IMR-90 (cell line): ENCODE data around the gene CEP20. TPM values are rescaled to one million over a fixed set of nuclear protein-coding genes. Genes with fewer than 3 reads are reported as not detected.

Source experiments
- ATAC-seq: fragments of 200-7000 bp; cut with Tn5 transposase; 2 replicates; pipeline ENCODE4 v1.9.1; 2020; ENCODE audit warnings: low read depth, mild to moderate bottlenecking, moderate library complexity
- BruUV-seq: library from RNA; stranded (reverse); fragments of 400-500 nt; replicated peaks from 2 replicates; lab custom pipeline; 2021; lab: Mats Ljungman, UMichigan
- CTCF ChIA-PET: fragments of 300-600 bp; formaldehyde crosslinking; extraction: SDS; loops from one replicate; lab custom pipeline; 2021; ENCODE audit warnings: antibody characterized with exemption; lab: Yijun Ruan, JAX
- POLR2A ChIA-PET: fragments of 300-600 bp; sonication (Branson Sonifier 250); formaldehyde crosslinking; loops from one replicate; lab custom pipeline; 2022; ENCODE audit warnings: antibody characterized with exemption; ENCODE audit not compliant: unreplicated experiment; lab: Charles Lee
- DNase-seq: peaks from one replicate; pipeline ENCODE4 v3.0.0; 2013
- H2AFZ ChIP-seq: replicated peaks from 2 replicates; pipeline ENCODE3; 2013; ENCODE audit warnings: low read length, mild to moderate bottlenecking; ENCODE audit not compliant: poor library complexity
- H2AK5ac ChIP-seq: 2 replicates; pipeline ENCODE4 v1.6.1; 2013; ENCODE audit warnings: low read depth, low read length, inconsistent platforms
- H2AK9ac ChIP-seq: replicated peaks from 2 replicates; pipeline ENCODE3; 2013; ENCODE audit warnings: mild to moderate bottlenecking, low read depth, low read length, moderate library complexity; ENCODE audit not compliant: poor library complexity
- H2BK120ac ChIP-seq: 2 replicates; pipeline ENCODE4 v1.6.1; 2013; ENCODE audit warnings: low read depth, low read length, inconsistent platforms
- H2BK15ac ChIP-seq: 3 replicates; pipeline ENCODE4 v1.6.1; 2013; ENCODE audit warnings: low read depth, low read length, inconsistent platforms
- H2BK20ac ChIP-seq: 2 replicates; pipeline ENCODE4 v1.6.1; 2013; ENCODE audit warnings: low read depth, mild to moderate bottlenecking, inconsistent platforms, low read length, moderate library complexity
- H2BK5ac ChIP-seq: 2 replicates; pipeline ENCODE4 v1.6.1; 2013; ENCODE audit warnings: mild to moderate bottlenecking, low read depth, low read length, inconsistent platforms; ENCODE audit not compliant: poor library complexity, severe bottlenecking
- H3K14ac ChIP-seq: replicated peaks from 2 replicates; pipeline ENCODE4 v1.6.1; 2013; ENCODE audit warnings: low read depth, low read length, inconsistent platforms
- H3K18ac ChIP-seq: 2 replicates; pipeline ENCODE4 v1.6.1; 2013; ENCODE audit warnings: low read depth, low read length, control low read depth
- H3K23ac ChIP-seq: 2 replicates; pipeline ENCODE4 v1.6.1; 2013; ENCODE audit warnings: low read depth, low read length, inconsistent platforms
- H3K27ac ChIP-seq: 2 replicates; pipeline ENCODE4 v1.5.1; 2013; ENCODE audit warnings: mild to moderate bottlenecking, control low read depth, low read length; ENCODE audit not compliant: insufficient read depth
- H3K27me3 ChIP-seq: 2 replicates; pipeline ENCODE4 v1.6.1; 2013; ENCODE audit warnings: low read length; ENCODE audit not compliant: control insufficient read depth, insufficient read depth
- H3K36me3 ChIP-seq: 2 replicates; pipeline ENCODE4 v1.6.1; 2013; ENCODE audit warnings: low read length, mixed read lengths; ENCODE audit not compliant: control insufficient read depth, insufficient read depth
- H3K4ac ChIP-seq: 2 replicates; pipeline ENCODE4 v1.6.1; 2013; ENCODE audit warnings: low read depth, low read length, inconsistent platforms
- H3K4me1 ChIP-seq: 2 replicates; pipeline ENCODE4 v1.6.1; 2013; ENCODE audit warnings: low read length, mixed read lengths; ENCODE audit not compliant: control insufficient read depth, insufficient read depth
- H3K4me2 ChIP-seq: 2 replicates; pipeline ENCODE4 v1.6.1; 2013; ENCODE audit warnings: low read depth, mild to moderate bottlenecking, control low read depth, low read length, moderate library complexity
- H3K4me3 ChIP-seq: 2 replicates; pipeline ENCODE4 v1.5.1; 2013; ENCODE audit warnings: low read depth, mild to moderate bottlenecking, control low read depth, low read length, moderate library complexity; ENCODE audit not compliant: insufficient read depth
- H3K56ac ChIP-seq: 2 replicates; pipeline ENCODE4 v1.6.1; 2013; ENCODE audit warnings: low read length, inconsistent platforms; ENCODE audit not compliant: insufficient read depth; ENCODE audit errors: extremely low read depth
- H3K79me1 ChIP-seq, 2 experiments: 2 replicates each; pipeline ENCODE4 v1.6.1; 2013; ENCODE audit warnings: low read length in 2 of 2, inconsistent platforms in 1 of 2, low read depth in 1 of 2
- H3K9ac ChIP-seq: 2 replicates; pipeline ENCODE4 v1.6.1; 2013; ENCODE audit warnings: low read depth, low read length, control low read depth
- H3K9me1 ChIP-seq: 2 replicates; pipeline ENCODE4 v1.6.1; 2013; ENCODE audit warnings: low read length, inconsistent platforms; ENCODE audit not compliant: insufficient read depth
- H3K9me3 ChIP-seq: 2 replicates; pipeline ENCODE4 v1.6.1; 2013; ENCODE audit warnings: low read length; ENCODE audit not compliant: control insufficient read depth, insufficient read depth
- H4K20me1 ChIP-seq: 2 replicates; pipeline ENCODE4 v1.6.1; 2013; ENCODE audit warnings: low read length, inconsistent platforms; ENCODE audit not compliant: insufficient read depth
- H4K5ac ChIP-seq: 2 replicates; pipeline ENCODE4 v1.6.1; 2013; ENCODE audit warnings: mild to moderate bottlenecking, low read depth, low read length, control low read depth
- H4K8ac ChIP-seq, 2 experiments: 2 replicates each; pipeline ENCODE4 v1.6.1; 2013; ENCODE audit warnings: low read depth in 2 of 2, low read length in 2 of 2, control low read depth in 1 of 2, inconsistent platforms in 1 of 2
- H4K91ac ChIP-seq: 2 replicates; pipeline ENCODE4 v1.6.1; 2013; ENCODE audit warnings: low read depth, low read length, inconsistent platforms; ENCODE audit not compliant: insufficient read depth
- CEBPB ChIP-seq: IDR thresholded peaks from 2 replicates; pipeline ENCODE4 v1.6.1; 2012; ENCODE audit warnings: low read depth, low read length, improper control_type of control experiment
- CHD1 ChIP-seq: IDR thresholded peaks from 2 replicates; pipeline ENCODE4 v1.6.1; 2012; ENCODE audit warnings: low read depth, low read length, improper control_type of control experiment
- ELK1 ChIP-seq: fragments of 150-350 bp; IDR thresholded peaks from 2 replicates; pipeline ENCODE4 v1.6.1; 2016; ENCODE audit warnings: low read depth, mild to moderate bottlenecking, low read length, moderate library complexity, borderline replicate concordance
- FOS ChIP-seq: fragments of 150-350 bp; IDR thresholded peaks from 2 replicates; pipeline ENCODE4 v1.6.1; 2016; ENCODE audit warnings: low read depth, low read length
- MAFK ChIP-seq: IDR thresholded peaks from 2 replicates; pipeline ENCODE4 v1.6.1; 2012; ENCODE audit warnings: low read depth, low read length, improper control_type of control experiment
- MAZ ChIP-seq: IDR thresholded peaks from 2 replicates; pipeline ENCODE4 v1.6.1; 2012; ENCODE audit warnings: low read depth, mild to moderate bottlenecking, low read length, improper control_type of control experiment, moderate library complexity, borderline replicate concordance
- POLR2A ChIP-seq: IDR thresholded peaks from 2 replicates; pipeline ENCODE4 v1.6.1; 2012; ENCODE audit warnings: mild to moderate bottlenecking, low read depth, low read length
- RAD21 ChIP-seq: IDR thresholded peaks from 2 replicates; pipeline ENCODE4 v1.6.1; 2012; ENCODE audit warnings: low read length, improper control_type of control experiment
- WGBS, 2 experiments: methylation state at CpG; one replicate each; pipeline versions ENCODE4 v1.1.5 to v1.1.7; 2013; ENCODE audit warnings: missing lambda C conversion rate in 2 of 2; ENCODE audit not compliant: insufficient read length in 1 of 2; ENCODE audit errors: extremely low coverage in 2 of 2; 5-methylcytosine and 5-hydroxymethylcytosine counted together
- dilution Hi-C: fragments of 300-500 bp; cut with HindIII; formaldehyde crosslinking; loops from one replicate; pipeline ENCODE4 v1.14.3; 2018; ENCODE audit warnings: low sequenced_read_pairs; ENCODE audit not compliant: unreplicated experiment
- in situ Hi-C: fragments of 300-500 bp; cut with MboI; formaldehyde crosslinking; loops from 3 replicates; pipeline ENCODE4 v1.14.3; 2019; ENCODE audit warnings: low sequenced_read_pairs, inconsistent platforms, mixed read lengths
- intact Hi-C: fragments of 100-400 bp; cut with micrococcal nuclease; formaldehyde crosslinking; loops from 2 replicates; pipeline ENCODE4 v1.10.0; 2022
- polyA plus RNA-seq, 3 experiments: library from polyadenylated mRNA; depleted of rRNA; stranded (reverse); fragments of >200 nt; gene quantifications; 2 replicates each; pipeline ENCODE4 v1.2.3, GENCODE V29; 2012; ENCODE audit warnings: low replicate concordance in 1 of 3
- total RNA-seq: library from RNA; depleted of rRNA; stranded (reverse); fragments of >200 nt; gene quantifications from 2 replicates; pipeline ENCODE4 v1.2.3, GENCODE V29; 2012
- TF ChIP-seq, protein P1 (sequence below): fragments of 150-350 bp; IDR thresholded peaks from 2 replicates; pipeline ENCODE4 v1.6.1; 2017; ENCODE audit warnings: mild to moderate bottlenecking, antibody characterized with exemption, low read length, low read depth

Gene CEP20
- total and polyA plus RNA-seq, 2 of the 4 experiments (the other 2 are of a cell fraction), result 28.8 to 40.1 TPM

GRCh38 chr16:15911198-15911597 is 22.8 kb upstream of the CEP20 start:
- Histone ChIP-seq H3K14ac (no peak overlapping the region), H3K27me3 (no peaks in the 10 kb centered on the region), H3K9me1 (no peaks in the 10 kb centered on the region), H3K23ac (no peak overlapping the region), H4K20me1 (no peaks in the 10 kb centered on the region), H2AK9ac (no peak overlapping the region), H4K5ac (no peak overlapping the region), H3K9me3 (no peaks in the 10 kb centered on the region), H2AK5ac (no peak overlapping the region), H3K36me3 (no peaks in the 10 kb centered on the region), H3K4me1 (no peaks in the 10 kb centered on the region), H3K4ac (no peak overlapping the region), H4K8ac (no peak overlapping the region), H3K27ac (no peak overlapping the region), H3K4me3 (no peak overlapping the region), H3K56ac (no peak overlapping the region), H2BK15ac (no peak overlapping the region), H4K91ac (no peak overlapping the region), H2BK20ac (no peak overlapping the region), H3K9ac (no peak overlapping the region), H3K18ac (no peak overlapping the region), H3K4me2 (no peak overlapping the region), H2BK5ac (no peak overlapping the region), H2BK120ac (no peak overlapping the region), H2AFZ (no peak overlapping the region), H3K79me1 (no peaks in the 10 kb centered on the region)
- dilution Hi-C loops (no loop called here), intact Hi-C loops (no loop called here), in situ Hi-C loops (no loop called here)
- no peak for DNase-seq
- BruUV-seq, result no TSS peak
- POLR2A ChIA-PET, result no interaction called here
- ATAC-seq, result no peak
- WGBS, 2 experiments, result 93 to 100% methylated on average over 1 of the region's 3 CpGs
- TF ChIP-seq RAD21 (no peak), MAZ (no peak), POLR2A (no peak), CEBPB (no peak), FOS (no peak), MAFK (no peak), ELK1 (no peak), CHD1 (no peak)
- TF ChIP-seq, protein P1, sequence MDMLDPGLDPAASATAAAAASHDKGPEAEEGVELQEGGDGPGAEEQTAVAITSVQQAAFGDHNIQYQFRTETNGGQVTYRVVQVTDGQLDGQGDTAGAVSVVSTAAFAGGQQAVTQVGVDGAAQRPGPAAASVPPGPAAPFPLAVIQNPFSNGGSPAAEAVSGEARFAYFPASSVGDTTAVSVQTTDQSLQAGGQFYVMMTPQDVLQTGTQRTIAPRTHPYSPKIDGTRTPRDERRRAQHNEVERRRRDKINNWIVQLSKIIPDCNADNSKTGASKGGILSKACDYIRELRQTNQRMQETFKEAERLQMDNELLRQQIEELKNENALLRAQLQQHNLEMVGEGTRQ, result no peak
- CTCF ChIA-PET, result no interaction called here
